HepG2 (cell line): ENCODE measurements around the gene PPP6R2. TPM values are rescaled to one million over a fixed set of nuclear protein-coding genes. Genes with fewer than 3 reads are reported as not detected.
A peak's percentile ranks its signal among the peaks of the same experiment; 100 is the strongest.

Experiments
- ARNT2 ChIP-seq: sonication (generic); formaldehyde crosslinking; IDR thresholded peaks from 2 replicates; pipeline ENCODE4 v1.8.0; 2022; ENCODE audit warnings: mild to moderate bottlenecking, low read depth, missing genetic modification reagents, moderate library complexity
- ASH2L ChIP-seq: fragments of 300-600, 200-600 bp; sonication (generic); IDR thresholded peaks from 2 replicates; pipeline ENCODE4 v1.7.0; 2017; ENCODE audit warnings: low read depth, mild to moderate bottlenecking, moderate library complexity, mixed read lengths, low read length; ENCODE audit not compliant: insufficient read length
- ATF1 ChIP-seq: IDR thresholded peaks from 2 replicates; pipeline ENCODE4 v1.6.1; 2016; ENCODE audit warnings: mild to moderate bottlenecking, control low read depth
- FOXC1 ChIP-seq: sonication (generic); formaldehyde crosslinking; IDR thresholded peaks from 2 replicates; pipeline ENCODE4 v1.8.0; 2022; ENCODE audit warnings: mild to moderate bottlenecking, missing genetic modification reagents, borderline replicate concordance
- GFI1 ChIP-seq: sonication (generic); formaldehyde crosslinking; IDR thresholded peaks from 2 replicates; pipeline ENCODE4 v1.5.0; 2020; ENCODE audit warnings: missing genetic modification reagents, mild to moderate bottlenecking, borderline replicate concordance
- HOXA3 ChIP-seq: sonication (generic); formaldehyde crosslinking; IDR thresholded peaks from 2 replicates; pipeline ENCODE4 v1.5.0; 2020; ENCODE audit warnings: missing genetic modification reagents
- PHF8 ChIP-seq: sonication (generic); formaldehyde crosslinking; IDR thresholded peaks from 2 replicates; pipeline ENCODE4 v1.5.0; 2020; ENCODE audit warnings: missing genetic modification reagents
- POGZ ChIP-seq: sonication (generic); formaldehyde crosslinking; IDR thresholded peaks from 2 replicates; pipeline ENCODE4 v1.4.0; 2020; ENCODE audit warnings: mild to moderate bottlenecking, missing genetic modification reagents
- POLR2G ChIP-seq: fragments of 200-400 bp; formaldehyde crosslinking; IDR thresholded peaks from 2 replicates; pipeline ENCODE4 v1.6.1; 2018; ENCODE audit warnings: mild to moderate bottlenecking, low read depth, low read length, moderate library complexity
- SMAD3 ChIP-seq: sonication (generic); formaldehyde crosslinking; IDR thresholded peaks from 2 replicates; pipeline ENCODE4 v1.4.0; 2020; ENCODE audit warnings: missing genetic modification reagents
- SMARCE1 ChIP-seq: fragments of 450-650 bp; IDR thresholded peaks from 2 replicates; pipeline ENCODE4 v1.6.1; 2017; ENCODE audit warnings: borderline replicate concordance
- SOX6 ChIP-seq, 2 experiments: fragments of 450-650 bp in 1 of 2; sonication (generic) in 1 of 2; formaldehyde crosslinking in 1 of 2; IDR thresholded peaks; 2 replicates each; pipeline versions ENCODE4 v1.4.0 to v1.6.1; 2017 to 2020; ENCODE audit warnings: antibody characterized with exemption in 1 of 2, mild to moderate bottlenecking in 1 of 2, missing genetic modification reagents in 1 of 2
- TAF1 ChIP-seq: sonication (generic); formaldehyde crosslinking; IDR thresholded peaks from 2 replicates; pipeline ENCODE4 v1.4.0; 2020; ENCODE audit warnings: missing genetic modification reagents
- TEAD2 ChIP-seq: sonication (generic); formaldehyde crosslinking; IDR thresholded peaks from 2 replicates; pipeline ENCODE4 v1.9.0; 2021; ENCODE audit warnings: missing genetic modification reagents
- TOPORS ChIP-seq: sonication (generic); formaldehyde crosslinking; IDR thresholded peaks from 2 replicates; pipeline ENCODE4 v1.8.0; 2023; ENCODE audit warnings: mild to moderate bottlenecking, missing genetic modification reagents
- ZFP37 ChIP-seq: sonication (generic); formaldehyde crosslinking; IDR thresholded peaks from 2 replicates; pipeline ENCODE4 v1.4.0; 2020; ENCODE audit warnings: missing genetic modification reagents, borderline replicate concordance
- ZMYM2 ChIP-seq: sonication (generic); formaldehyde crosslinking; IDR thresholded peaks from 2 replicates; pipeline ENCODE4 v1.8.0; 2022; ENCODE audit warnings: mild to moderate bottlenecking, missing genetic modification reagents
- ZNF260 ChIP-seq: sonication (generic); formaldehyde crosslinking; IDR thresholded peaks from 2 replicates; pipeline ENCODE4 v1.4.0; 2020; ENCODE audit warnings: missing genetic modification reagents, low read depth, mild to moderate bottlenecking, borderline replicate concordance
- ZNF274 ChIP-seq: sonication (generic); formaldehyde crosslinking; IDR thresholded peaks from 2 replicates; pipeline ENCODE4 v1.5.1; 2020; ENCODE audit warnings: mild to moderate bottlenecking, missing genetic modification reagents
- ZNF3 ChIP-seq: IDR thresholded peaks from 2 replicates; pipeline ENCODE4 v1.7.0; 2017; ENCODE audit warnings: inconsistent platforms
- ZNF350 ChIP-seq: sonication (generic); formaldehyde crosslinking; IDR thresholded peaks from 2 replicates; pipeline ENCODE4 v1.4.0; 2020; ENCODE audit warnings: mild to moderate bottlenecking, low read depth, missing genetic modification reagents, borderline replicate concordance
- ZNF460 ChIP-seq: sonication (generic); formaldehyde crosslinking; IDR thresholded peaks from 2 replicates; pipeline ENCODE4 v1.5.1; 2020; ENCODE audit warnings: missing genetic modification reagents, mild to moderate bottlenecking, borderline replicate concordance
- ZNF547 ChIP-seq: sonication (generic); formaldehyde crosslinking; IDR thresholded peaks from 2 replicates; pipeline ENCODE4 v1.5.1; 2020; ENCODE audit warnings: mild to moderate bottlenecking, missing genetic modification reagents
- ZNF577 ChIP-seq: sonication (generic); formaldehyde crosslinking; IDR thresholded peaks from 2 replicates; pipeline ENCODE4 v1.4.0; 2020; ENCODE audit warnings: mild to moderate bottlenecking, low read depth, missing genetic modification reagents, borderline replicate concordance
- polyA plus RNA-seq, 8 experiments: library from polyadenylated mRNA; depleted of rRNA in 3 of 8; stranded (reverse) in 7 of 8; unstranded in 1 of 8; fragments of >200 nt; fragmentation: Illumina TruSeq in 4 of 8; extraction: Trizol in 4 of 8; gene quantifications; 2 replicates each; pipeline versions ENCODE4 v1.2.1 to v1.2.3, GENCODE V29; 2011 to 2016; ENCODE audit warnings: low read depth in 4 of 8, missing spikeins in 1 of 8, mixed read lengths in 1 of 8; ENCODE audit not compliant: insufficient read depth in 1 of 8
- total RNA-seq, 5 experiments: library from RNA; depleted of rRNA; stranded (reverse); fragments of >200 nt; fragmentation: Illumina TruSeq; extraction: Trizol; gene quantifications; 2 replicates each; pipeline ENCODE4 v1.2.3, GENCODE V29; 2016; ENCODE audit warnings: low read depth in 1 of 5
- TF ChIP-seq, protein P1 (sequence below): sonication (generic); formaldehyde crosslinking; IDR thresholded peaks from 2 replicates; pipeline ENCODE4 v1.4.0; 2020; ENCODE audit warnings: missing genetic modification reagents, mild to moderate bottlenecking, borderline replicate concordance

PPP6R2 gene
- total and polyA plus RNA-seq, 2 of the 13 experiments (the other 11 are each of a cell fraction or from before 2014, with no cell fraction given) = 55.0 to 102 TPM

DNA sequence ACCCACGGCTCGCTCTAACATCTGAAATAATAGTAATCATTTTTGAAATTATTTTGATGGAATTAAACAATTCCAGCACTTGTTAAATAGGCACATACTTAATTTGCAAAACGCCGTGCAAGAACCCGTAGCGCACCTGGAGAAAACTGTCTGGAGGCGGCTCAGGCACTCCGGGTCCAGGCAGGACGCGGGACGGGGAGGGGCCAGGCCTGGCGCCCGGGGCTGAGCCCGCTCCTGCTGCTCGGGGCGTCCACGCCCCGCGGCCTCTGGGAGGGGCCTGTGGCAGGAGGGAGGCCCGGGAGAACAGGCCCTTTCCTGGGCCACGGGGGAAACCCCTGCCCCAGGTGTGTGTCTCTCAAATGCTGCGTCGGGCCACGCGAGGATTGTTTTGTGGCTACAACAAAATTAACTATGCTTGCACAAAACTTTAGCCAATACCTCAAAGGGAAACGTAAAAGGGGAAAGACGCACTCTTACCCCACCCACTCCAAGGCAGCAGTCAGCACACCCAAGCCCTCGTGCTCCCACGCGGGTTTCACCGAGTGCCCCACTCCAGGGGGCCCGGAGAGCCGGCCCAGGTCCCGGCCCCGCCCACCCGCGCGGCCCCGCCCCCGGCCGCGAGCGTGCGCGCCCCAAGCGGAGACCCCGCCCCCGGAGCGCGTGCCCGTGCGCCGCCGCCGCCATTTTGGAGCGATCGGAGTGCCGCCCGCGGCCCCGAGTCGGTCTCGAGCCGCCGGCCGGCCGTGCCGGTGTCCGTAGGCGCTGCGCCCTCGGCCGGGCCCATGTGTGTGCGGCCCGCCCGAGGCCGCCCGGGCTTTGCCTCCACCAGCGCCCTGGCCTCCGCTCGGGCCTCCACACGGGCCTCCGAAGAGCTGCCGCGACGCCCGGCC lies at the start of gene PPP6R2 (continued):
- TF ChIP-seq ZNF460 (CRISPR knock-in tag) = no peak
- no peak for TF ChIP-seq ZNF274 (CRISPR knock-in tag)
- no peak for TF ChIP-seq SOX6 (IDR thresholded peaks at IDR 0.05)
- TF ChIP-seq SOX6 (CRISPR knock-in tag; IDR thresholded peaks at IDR 0.05) = no peak
- TF ChIP-seq ASH2L = no peak
- TF ChIP-seq, protein P1, sequence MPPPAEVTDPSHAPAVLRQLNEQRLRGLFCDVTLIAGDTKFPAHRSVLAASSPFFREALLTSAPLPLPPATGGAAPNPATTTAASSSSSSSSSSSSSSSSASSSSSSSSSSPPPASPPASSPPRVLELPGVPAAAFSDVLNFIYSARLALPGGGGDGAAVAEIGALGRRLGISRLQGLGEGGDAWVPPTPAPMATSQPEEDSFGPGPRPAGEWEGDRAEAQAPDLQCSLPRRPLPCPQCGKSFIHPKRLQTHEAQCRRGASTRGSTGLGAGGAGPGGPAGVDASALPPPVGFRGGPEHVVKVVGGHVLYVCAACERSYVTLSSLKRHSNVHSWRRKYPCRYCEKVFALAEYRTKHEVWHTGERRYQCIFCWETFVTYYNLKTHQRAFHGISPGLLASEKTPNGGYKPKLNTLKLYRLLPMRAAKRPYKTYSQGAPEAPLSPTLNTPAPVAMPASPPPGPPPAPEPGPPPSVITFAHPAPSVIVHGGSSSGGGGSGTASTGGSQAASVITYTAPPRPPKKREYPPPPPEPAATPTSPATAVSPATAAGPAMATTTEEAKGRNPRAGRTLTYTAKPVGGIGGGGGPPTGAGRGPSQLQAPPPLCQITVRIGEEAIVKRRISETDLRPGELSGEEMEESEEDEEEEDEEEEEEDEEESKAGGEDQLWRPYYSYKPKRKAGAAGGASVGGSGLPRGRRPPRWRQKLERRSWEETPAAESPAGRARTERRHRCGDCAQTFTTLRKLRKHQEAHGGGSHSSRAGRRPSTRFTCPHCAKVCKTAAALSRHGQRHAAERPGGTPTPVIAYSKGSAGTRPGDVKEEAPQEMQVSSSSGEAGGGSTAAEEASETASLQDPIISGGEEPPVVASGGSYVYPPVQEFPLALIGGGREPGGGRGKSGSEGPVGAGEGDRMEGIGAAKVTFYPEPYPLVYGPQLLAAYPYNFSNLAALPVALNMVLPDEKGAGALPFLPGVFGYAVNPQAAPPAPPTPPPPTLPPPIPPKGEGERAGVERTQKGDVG = no peak
- peak; percentile 38; the same call in 1 of the 2 replicates for TF ChIP-seq TAF1 (CRISPR knock-in tag)
- TF ChIP-seq GFI1 (CRISPR knock-in tag) = no peak; the same call in 1 of the 2 replicates
- no peak for TF ChIP-seq TOPORS (CRISPR knock-in tag)
- TF ChIP-seq ZNF260 (CRISPR knock-in tag) = no peak
- TF ChIP-seq ARNT2 (CRISPR knock-in tag) = peak; percentile 48; the same call in 1 of the 2 replicates
- TF ChIP-seq POGZ (CRISPR knock-in tag) = peak; percentile 44; the same call in 1 of the 2 replicates
- no peak for TF ChIP-seq ZNF3 (CRISPR knock-in tag)
- peak; percentile 78 for TF ChIP-seq HOXA3 (CRISPR knock-in tag)
- TF ChIP-seq POLR2G = peak; percentile 44; the same call in 1 of the 2 replicates
- 0 out of 2 replicates have a peak, but pooled peaks have one; percentile 7 for TF ChIP-seq SMAD3 (CRISPR knock-in tag)
- no peak for TF ChIP-seq ZNF577 (CRISPR knock-in tag)
- no peak for TF ChIP-seq ZFP37 (CRISPR knock-in tag)
- no peak for TF ChIP-seq ATF1 (CRISPR knock-in tag)
- TF ChIP-seq SMARCE1 = no peak
- no peak for TF ChIP-seq ZMYM2 (CRISPR knock-in tag)
- peak; percentile 51 for TF ChIP-seq PHF8 (CRISPR knock-in tag)
- no peak for TF ChIP-seq FOXC1 (CRISPR knock-in tag)
- peak; percentile 55; the same call in 1 of the 2 replicates for TF ChIP-seq ZNF547 (CRISPR knock-in tag)
- 0 out of 2 replicates have a peak, but pooled peaks have one; percentile 11 for TF ChIP-seq ZNF350 (CRISPR knock-in tag)
- no peak for TF ChIP-seq TEAD2 (CRISPR knock-in tag)
